PC-9 (cell line): ENCODE measurements around the gene APIP. TPM values are rescaled to one million over a fixed set of nuclear protein-coding genes. Genes with fewer than 3 reads are reported as not detected.

Experiments used
- BruUV-seq: library from RNA; stranded (reverse); fragments of 400-500 nt; replicated peaks from 2 replicates; lab custom pipeline; 2021; lab: Mats Ljungman, UMichigan
- CTCF ChIA-PET: fragments of 300-600 bp; sonication (Branson Sonifier 250); formaldehyde crosslinking; loops from one replicate; lab custom pipeline; 2022; ENCODE audit warnings: antibody characterized with exemption; lab: Charles Lee
- POLR2A ChIA-PET: fragments of 300-600 bp; sonication (Branson Sonifier 250); formaldehyde crosslinking; loops from one replicate; lab custom pipeline; 2022; ENCODE audit warnings: antibody characterized with exemption; ENCODE audit not compliant: unreplicated experiment; lab: Charles Lee
- DNase-seq, 2 experiments: peaks; one replicate each; pipeline versions ENCODE4 v3.0.0 to v3.0.0-alpha.2; 2015 to 2022; ENCODE audit warnings: mixed read lengths in 1 of 2
- H2AFZ ChIP-seq: fragments of 200-600 bp; sonication (generic); 2 replicates; pipeline ENCODE4 v1.8.1; 2017; ENCODE audit warnings: antibody characterized with exemption
- H3F3A ChIP-seq: fragments of 200-600 bp; sonication (generic); 2 replicates; pipeline ENCODE4 v1.8.1; 2017; ENCODE audit warnings: antibody characterized with exemption, mild to moderate bottlenecking, low read depth; ENCODE audit not compliant: insufficient read depth
- H3K27ac ChIP-seq: fragments of 200-600 bp; sonication (generic); 2 replicates; pipeline ENCODE4 v1.6.1; 2016; ENCODE audit warnings: mixed run types
- H3K27me3 ChIP-seq: fragments of 200-600 bp; sonication (generic); 2 replicates; pipeline ENCODE4 v1.6.1; 2016; ENCODE audit warnings: low read depth, mixed run types; ENCODE audit not compliant: insufficient read depth
- H3K36me3 ChIP-seq: fragments of 200-600 bp; sonication (generic); 2 replicates; pipeline ENCODE4 v1.6.1; 2016; ENCODE audit warnings: low read depth, mixed run types
- H3K4me1 ChIP-seq: fragments of 200-600 bp; sonication (generic); replicated peaks from 2 replicates; pipeline ENCODE4 v1.6.1; 2016; ENCODE audit warnings: mixed run types; ENCODE audit not compliant: insufficient read depth
- H3K4me2 ChIP-seq: fragments of 200-600 bp; sonication (generic); 2 replicates; pipeline ENCODE4 v1.6.1; 2017; ENCODE audit warnings: mixed run types
- H3K4me3 ChIP-seq: fragments of 200-600 bp; sonication (generic); 2 replicates; pipeline ENCODE4 v1.6.1; 2016; ENCODE audit warnings: mixed run types
- H3K79me2 ChIP-seq: fragments of 200-600 bp; sonication (generic); 2 replicates; pipeline ENCODE4 v1.6.1; 2017; ENCODE audit warnings: low read depth, mixed run types
- H3K9me2 ChIP-seq: fragments of 200-600 bp; sonication (generic); 2 replicates; pipeline ENCODE4 v1.8.1; 2017; ENCODE audit warnings: mild to moderate bottlenecking; ENCODE audit not compliant: insufficient read depth
- H3K9me3 ChIP-seq: fragments of 200-600 bp; sonication (generic); 2 replicates; pipeline ENCODE4 v1.8.1; 2016; ENCODE audit warnings: low read depth; ENCODE audit not compliant: insufficient read depth
- H4K20me1 ChIP-seq: fragments of 200-600 bp; sonication (generic); 2 replicates; pipeline ENCODE4 v1.8.1; 2017; ENCODE audit not compliant: insufficient read depth
- CTCF ChIP-seq: fragments of 200-600 bp; sonication (generic); conservative IDR thresholded peaks from 2 replicates; pipeline ENCODE4 v1.6.1; 2017; ENCODE audit warnings: mixed run types, antibody characterized with exemption, mild to moderate bottlenecking, moderate library complexity
- EZH2 ChIP-seq: fragments of 200-600 bp; sonication (generic); IDR thresholded peaks from 2 replicates; pipeline ENCODE4 v1.8.0; 2017; ENCODE audit warnings: antibody characterized with exemption, low read depth
- intact Hi-C: fragments of 100-400 bp; cut with micrococcal nuclease; formaldehyde crosslinking; loops from one replicate; pipeline ENCODE4 v1.10.0; 2022; ENCODE audit not compliant: unreplicated experiment
- total RNA-seq: library from RNA; stranded (reverse); gene quantifications from 2 replicates; pipeline ENCODE4 v1.2.3, GENCODE V29; 2021

APIP gene
- total RNA-seq, 1 experiment from 2014 or later = 41.0 TPM

GRCh38 chr11:34959770-34960169 is 43.6 kb upstream of the APIP start:
- Histone ChIP-seq H3K4me1 (no peaks in the 10 kb centered on the region), H3K9me2 (no peaks in the 10 kb centered on the region; the same call in 1 of the 2 replicates), H2AFZ (no peak overlapping the region), H3F3A (peaks cover 4% of the 10 kb centered on the region), H3K27me3 (no peaks in the 10 kb centered on the region), H3K4me2 (no peak overlapping the region), H3K4me3 (no peak overlapping the region), H3K36me3 (peaks cover 49% of the 10 kb centered on the region), H3K9me3 (no peaks in the 10 kb centered on the region), H3K79me2 (no peaks in the 10 kb centered on the region), H4K20me1 (no peaks in the 10 kb centered on the region), H3K27ac (no peak overlapping the region)
- CTCF ChIA-PET = no interaction called here
- BruUV-seq = no TSS peak
- POLR2A ChIA-PET = interaction anchor here (0.6 kb wide), 1 partner anchor 27 kb away, joined by 8 read pairs; no protein-coding TSS in a partner anchor
- TF ChIP-seq CTCF (no peak), EZH2 (no peak)
- DNase-seq = no peak
- intact Hi-C loops = no loop called here

GRCh38 chr11:34957606-34958005 is 41.4 kb upstream of the APIP start:
- Histone ChIP-seq H3K9me2 (no peaks in the 10 kb centered on the region; the same call in 1 of the 2 replicates), H4K20me1 (no peaks in the 10 kb centered on the region), H2AFZ (no peak overlapping the region), H3K9me3 (no peaks in the 10 kb centered on the region), H3K4me1 (no peaks in the 10 kb centered on the region), H3K27ac (no peak overlapping the region), H3K27me3 (no peaks in the 10 kb centered on the region), H3F3A (peaks cover 4% of the 10 kb centered on the region), H3K4me2 (no peak overlapping the region), H3K36me3 (peaks cover 46% of the 10 kb centered on the region), H3K79me2 (no peaks in the 10 kb centered on the region), H3K4me3 (no peak overlapping the region)
- intact Hi-C loops = no loop called here
- CTCF ChIA-PET = no interaction called here
- no TSS peak for BruUV-seq
- POLR2A ChIA-PET = no interaction called here
- DNase-seq = no peak
- no peak for TF ChIP-seq CTCF
- no peak for TF ChIP-seq EZH2

GRCh38 chr11:34957206-34957605 is 41.0 kb upstream of the APIP start:
- ChIA-PET CTCF (no interaction called here), POLR2A (no interaction called here)
- H3K79me2 ChIP-seq = no peaks in the 10 kb centered on the region
- no peak overlapping the region for H2AFZ ChIP-seq
- peaks cover 43% of the 10 kb centered on the region for H3K36me3 ChIP-seq
- no peak for DNase-seq
- no peak for TF ChIP-seq CTCF
- TF ChIP-seq EZH2 = no peak
- H3K4me3 ChIP-seq = no peak overlapping the region
- H3K9me3 ChIP-seq = no peaks in the 10 kb centered on the region
- H4K20me1 ChIP-seq = no peaks in the 10 kb centered on the region
- no peaks in the 10 kb centered on the region for H3K4me1 ChIP-seq
- BruUV-seq = no TSS peak
- no peak overlapping the region for H3K4me2 ChIP-seq
- H3F3A ChIP-seq = peaks cover 4% of the 10 kb centered on the region
- no peaks in the 10 kb centered on the region for H3K27me3 ChIP-seq
- intact Hi-C loops = no loop called here
- H3K9me2 ChIP-seq = no peaks in the 10 kb centered on the region; the same call in 1 of the 2 replicates
- H3K27ac ChIP-seq = no peak overlapping the region
